ENCODE data around the gene PPP1R13L. TPM values are rescaled to one million over a fixed set of nuclear protein-coding genes. Genes with fewer than 3 reads are reported as not detected.

Gene PPP1R13L
- total and polyA plus RNA-seq, 4 donors, result 0.51 to 7.7 (median 4.9) TPM

DNA sequence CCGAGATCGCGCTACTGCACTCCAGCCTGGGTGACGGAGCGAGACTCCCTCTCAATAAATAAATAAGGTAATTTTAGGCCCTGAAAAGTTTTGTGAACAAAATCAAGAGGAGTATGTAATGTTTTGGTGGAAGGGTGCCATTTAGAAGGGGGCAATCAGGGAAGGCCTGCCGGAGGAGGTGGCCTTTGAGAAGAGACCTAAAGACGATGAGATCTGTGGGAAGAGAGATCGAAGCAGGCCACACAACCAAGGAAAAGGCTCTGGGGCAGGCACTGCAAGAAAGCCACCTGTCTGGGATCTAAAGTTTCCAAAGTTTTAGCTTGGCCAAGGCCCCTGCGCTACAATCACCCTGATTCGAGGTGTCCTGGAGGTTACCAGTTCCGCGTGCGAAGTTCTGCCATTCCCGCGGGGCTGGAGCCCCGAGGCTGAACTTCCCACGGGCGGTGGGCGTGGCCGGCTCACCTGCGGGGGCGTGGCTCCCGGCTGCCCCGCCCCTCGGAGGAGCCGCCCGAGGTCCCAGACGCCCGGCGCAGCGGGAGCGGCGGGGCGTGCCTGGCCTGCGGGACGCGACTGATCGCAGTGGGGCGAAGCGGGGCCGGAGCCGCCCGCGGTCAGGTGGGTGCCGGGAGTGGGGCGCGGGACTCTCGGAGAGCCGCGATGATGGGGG lies 64.5 kb downstream of the PPP1R13L start, which contains the start of gene KLC3:
TSS of gene KLC3 (plus strand) at position 519 of the 667 bp plus-strand sequence. CDS start 4,792 bp downstream, outside the sequence.
- DNase-seq (ENCODE audit: low spot score), result no peak
- Histone ChIP-seq H3K9me3 (ENCODE audit: control insufficient read depth in 4 of 4, low read length in 3 of 4) (no peaks in the 10 kb centered on the region), H3K27me3 (ENCODE audit: control insufficient read depth in 4 of 4, insufficient read depth in 4 of 4, low read length in 3 of 4) (no peaks in the 10 kb centered on the region), H3K27ac (ENCODE audit: low read depth in 1 of 2, low read length in 2 of 2) (no peak within 1 kb of the TSS), H3K9ac (ENCODE audit: low read depth in 1 of 2, low read length in 2 of 2) (no peak within 1 kb of the TSS), H3K36me3 (ENCODE audit: control insufficient read depth in 4 of 4, insufficient read depth in 3 of 4, low read depth in 1 of 4, low read length in 3 of 4) (no peaks in the 10 kb centered on the region), H3K4me3 (ENCODE audit: low read depth in 1 of 3, low read length in 3 of 3) (peak within 1 kb of the TSS in 1 of 3 donors; percentile 39), H3K4me1 (ENCODE audit: control insufficient read depth in 4 of 4, insufficient read depth in 4 of 4, low read length in 3 of 4) (peaks cover 6 to 11% (median 8%) of the 10 kb centered on the region in 4 donors)
- WGBS, result 14% methylated on average over 50 of the region's 50 CpGs
- TF ChIP-seq FOXA2 (IDR thresholded peaks at IDR 0.05) (no peak), SP1 (IDR thresholded peaks at IDR 0.05) (no peak), TAF1 (conservative IDR thresholded peaks at IDR 0.05) (no peak), RXRA (IDR thresholded peaks at IDR 0.05) (no peak), YY1 (IDR thresholded peaks at IDR 0.05) (no peak), FOXA1 (IDR thresholded peaks at IDR 0.05) (no peak), NR2F2 (IDR thresholded peaks at IDR 0.05) (no peak), HNF4A (conservative IDR thresholded peaks at IDR 0.05) (no peak), HNF4G (IDR thresholded peaks at IDR 0.05) (no peak), ATF3 (IDR thresholded peaks at IDR 0.05) (no peak), RAD21 (IDR thresholded peaks at IDR 0.05) (no peak), JUND (IDR thresholded peaks at IDR 0.05) (no peak), EGR1 (IDR thresholded peaks at IDR 0.05; ENCODE audit: low read depth in 2 of 2) (no peak), ZBTB33 (IDR thresholded peaks at IDR 0.05) (no peak)
- TF ChIP-seq, protein P1, sequence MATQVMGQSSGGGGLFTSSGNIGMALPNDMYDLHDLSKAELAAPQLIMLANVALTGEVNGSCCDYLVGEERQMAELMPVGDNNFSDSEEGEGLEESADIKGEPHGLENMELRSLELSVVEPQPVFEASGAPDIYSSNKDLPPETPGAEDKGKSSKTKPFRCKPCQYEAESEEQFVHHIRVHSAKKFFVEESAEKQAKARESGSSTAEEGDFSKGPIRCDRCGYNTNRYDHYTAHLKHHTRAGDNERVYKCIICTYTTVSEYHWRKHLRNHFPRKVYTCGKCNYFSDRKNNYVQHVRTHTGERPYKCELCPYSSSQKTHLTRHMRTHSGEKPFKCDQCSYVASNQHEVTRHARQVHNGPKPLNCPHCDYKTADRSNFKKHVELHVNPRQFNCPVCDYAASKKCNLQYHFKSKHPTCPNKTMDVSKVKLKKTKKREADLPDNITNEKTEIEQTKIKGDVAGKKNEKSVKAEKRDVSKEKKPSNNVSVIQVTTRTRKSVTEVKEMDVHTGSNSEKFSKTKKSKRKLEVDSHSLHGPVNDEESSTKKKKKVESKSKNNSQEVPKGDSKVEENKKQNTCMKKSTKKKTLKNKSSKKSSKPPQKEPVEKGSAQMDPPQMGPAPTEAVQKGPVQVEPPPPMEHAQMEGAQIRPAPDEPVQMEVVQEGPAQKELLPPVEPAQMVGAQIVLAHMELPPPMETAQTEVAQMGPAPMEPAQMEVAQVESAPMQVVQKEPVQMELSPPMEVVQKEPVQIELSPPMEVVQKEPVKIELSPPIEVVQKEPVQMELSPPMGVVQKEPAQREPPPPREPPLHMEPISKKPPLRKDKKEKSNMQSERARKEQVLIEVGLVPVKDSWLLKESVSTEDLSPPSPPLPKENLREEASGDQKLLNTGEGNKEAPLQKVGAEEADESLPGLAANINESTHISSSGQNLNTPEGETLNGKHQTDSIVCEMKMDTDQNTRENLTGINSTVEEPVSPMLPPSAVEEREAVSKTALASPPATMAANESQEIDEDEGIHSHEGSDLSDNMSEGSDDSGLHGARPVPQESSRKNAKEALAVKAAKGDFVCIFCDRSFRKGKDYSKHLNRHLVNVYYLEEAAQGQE (IDR thresholded peaks at IDR 0.05), result no peak
- TF ChIP-seq, protein P2, sequence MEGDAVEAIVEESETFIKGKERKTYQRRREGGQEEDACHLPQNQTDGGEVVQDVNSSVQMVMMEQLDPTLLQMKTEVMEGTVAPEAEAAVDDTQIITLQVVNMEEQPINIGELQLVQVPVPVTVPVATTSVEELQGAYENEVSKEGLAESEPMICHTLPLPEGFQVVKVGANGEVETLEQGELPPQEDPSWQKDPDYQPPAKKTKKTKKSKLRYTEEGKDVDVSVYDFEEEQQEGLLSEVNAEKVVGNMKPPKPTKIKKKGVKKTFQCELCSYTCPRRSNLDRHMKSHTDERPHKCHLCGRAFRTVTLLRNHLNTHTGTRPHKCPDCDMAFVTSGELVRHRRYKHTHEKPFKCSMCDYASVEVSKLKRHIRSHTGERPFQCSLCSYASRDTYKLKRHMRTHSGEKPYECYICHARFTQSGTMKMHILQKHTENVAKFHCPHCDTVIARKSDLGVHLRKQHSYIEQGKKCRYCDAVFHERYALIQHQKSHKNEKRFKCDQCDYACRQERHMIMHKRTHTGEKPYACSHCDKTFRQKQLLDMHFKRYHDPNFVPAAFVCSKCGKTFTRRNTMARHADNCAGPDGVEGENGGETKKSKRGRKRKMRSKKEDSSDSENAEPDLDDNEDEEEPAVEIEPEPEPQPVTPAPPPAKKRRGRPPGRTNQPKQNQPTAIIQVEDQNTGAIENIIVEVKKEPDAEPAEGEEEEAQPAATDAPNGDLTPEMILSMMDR (IDR thresholded peaks at IDR 0.05; ENCODE audit: low read depth, low read length, missing input control), result no peak
- TF ChIP-seq, protein P3, sequence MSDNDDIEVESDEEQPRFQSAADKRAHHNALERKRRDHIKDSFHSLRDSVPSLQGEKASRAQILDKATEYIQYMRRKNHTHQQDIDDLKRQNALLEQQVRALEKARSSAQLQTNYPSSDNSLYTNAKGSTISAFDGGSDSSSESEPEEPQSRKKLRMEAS (IDR thresholded peaks at IDR 0.05), result no peak
